Measurements from ENCODE around the gene HOXD8. TPM values are rescaled to one million over a fixed set of nuclear protein-coding genes. Genes with fewer than 3 reads are reported as not detected.

The HOXD8 gene
- total and polyA plus RNA-seq, 10 of the 15 experiments (the other 5 are each of a cell fraction or from before 2014, with no cell fraction given): not detected

DNA sequence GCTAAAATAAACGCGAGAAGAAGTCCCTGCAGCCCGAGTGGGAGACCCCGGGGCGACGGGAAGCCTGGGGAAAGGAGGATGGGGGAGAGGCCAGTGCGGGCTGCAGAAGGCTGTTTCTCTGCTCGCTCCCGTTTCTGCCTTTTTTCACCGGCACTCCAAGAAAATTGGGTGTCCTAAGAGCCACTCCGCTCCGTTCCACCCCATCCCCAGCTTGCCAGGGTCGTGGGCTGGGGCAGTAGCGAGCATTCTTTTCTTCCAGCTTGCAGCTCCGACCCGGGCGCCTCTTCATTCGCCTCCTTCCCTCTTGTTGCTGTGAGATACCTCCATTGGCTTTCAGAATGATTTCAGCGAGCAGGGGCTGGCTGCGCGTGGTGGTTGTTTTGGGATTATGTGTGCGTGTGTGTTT, 28.7 kb downstream of the HOXD8 start (continued):
- TF ChIP-seq, protein P1, sequence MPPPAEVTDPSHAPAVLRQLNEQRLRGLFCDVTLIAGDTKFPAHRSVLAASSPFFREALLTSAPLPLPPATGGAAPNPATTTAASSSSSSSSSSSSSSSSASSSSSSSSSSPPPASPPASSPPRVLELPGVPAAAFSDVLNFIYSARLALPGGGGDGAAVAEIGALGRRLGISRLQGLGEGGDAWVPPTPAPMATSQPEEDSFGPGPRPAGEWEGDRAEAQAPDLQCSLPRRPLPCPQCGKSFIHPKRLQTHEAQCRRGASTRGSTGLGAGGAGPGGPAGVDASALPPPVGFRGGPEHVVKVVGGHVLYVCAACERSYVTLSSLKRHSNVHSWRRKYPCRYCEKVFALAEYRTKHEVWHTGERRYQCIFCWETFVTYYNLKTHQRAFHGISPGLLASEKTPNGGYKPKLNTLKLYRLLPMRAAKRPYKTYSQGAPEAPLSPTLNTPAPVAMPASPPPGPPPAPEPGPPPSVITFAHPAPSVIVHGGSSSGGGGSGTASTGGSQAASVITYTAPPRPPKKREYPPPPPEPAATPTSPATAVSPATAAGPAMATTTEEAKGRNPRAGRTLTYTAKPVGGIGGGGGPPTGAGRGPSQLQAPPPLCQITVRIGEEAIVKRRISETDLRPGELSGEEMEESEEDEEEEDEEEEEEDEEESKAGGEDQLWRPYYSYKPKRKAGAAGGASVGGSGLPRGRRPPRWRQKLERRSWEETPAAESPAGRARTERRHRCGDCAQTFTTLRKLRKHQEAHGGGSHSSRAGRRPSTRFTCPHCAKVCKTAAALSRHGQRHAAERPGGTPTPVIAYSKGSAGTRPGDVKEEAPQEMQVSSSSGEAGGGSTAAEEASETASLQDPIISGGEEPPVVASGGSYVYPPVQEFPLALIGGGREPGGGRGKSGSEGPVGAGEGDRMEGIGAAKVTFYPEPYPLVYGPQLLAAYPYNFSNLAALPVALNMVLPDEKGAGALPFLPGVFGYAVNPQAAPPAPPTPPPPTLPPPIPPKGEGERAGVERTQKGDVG (CRISPR knock-in tag; IDR thresholded peaks at IDR 0.05): no peak
- TF ChIP-seq, protein P2, sequence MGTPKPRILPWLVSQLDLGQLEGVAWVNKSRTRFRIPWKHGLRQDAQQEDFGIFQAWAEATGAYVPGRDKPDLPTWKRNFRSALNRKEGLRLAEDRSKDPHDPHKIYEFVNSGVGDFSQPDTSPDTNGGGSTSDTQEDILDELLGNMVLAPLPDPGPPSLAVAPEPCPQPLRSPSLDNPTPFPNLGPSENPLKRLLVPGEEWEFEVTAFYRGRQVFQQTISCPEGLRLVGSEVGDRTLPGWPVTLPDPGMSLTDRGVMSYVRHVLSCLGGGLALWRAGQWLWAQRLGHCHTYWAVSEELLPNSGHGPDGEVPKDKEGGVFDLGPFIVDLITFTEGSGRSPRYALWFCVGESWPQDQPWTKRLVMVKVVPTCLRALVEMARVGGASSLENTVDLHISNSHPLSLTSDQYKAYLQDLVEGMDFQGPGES (IDR thresholded peaks at IDR 0.05): no peak

DNA sequence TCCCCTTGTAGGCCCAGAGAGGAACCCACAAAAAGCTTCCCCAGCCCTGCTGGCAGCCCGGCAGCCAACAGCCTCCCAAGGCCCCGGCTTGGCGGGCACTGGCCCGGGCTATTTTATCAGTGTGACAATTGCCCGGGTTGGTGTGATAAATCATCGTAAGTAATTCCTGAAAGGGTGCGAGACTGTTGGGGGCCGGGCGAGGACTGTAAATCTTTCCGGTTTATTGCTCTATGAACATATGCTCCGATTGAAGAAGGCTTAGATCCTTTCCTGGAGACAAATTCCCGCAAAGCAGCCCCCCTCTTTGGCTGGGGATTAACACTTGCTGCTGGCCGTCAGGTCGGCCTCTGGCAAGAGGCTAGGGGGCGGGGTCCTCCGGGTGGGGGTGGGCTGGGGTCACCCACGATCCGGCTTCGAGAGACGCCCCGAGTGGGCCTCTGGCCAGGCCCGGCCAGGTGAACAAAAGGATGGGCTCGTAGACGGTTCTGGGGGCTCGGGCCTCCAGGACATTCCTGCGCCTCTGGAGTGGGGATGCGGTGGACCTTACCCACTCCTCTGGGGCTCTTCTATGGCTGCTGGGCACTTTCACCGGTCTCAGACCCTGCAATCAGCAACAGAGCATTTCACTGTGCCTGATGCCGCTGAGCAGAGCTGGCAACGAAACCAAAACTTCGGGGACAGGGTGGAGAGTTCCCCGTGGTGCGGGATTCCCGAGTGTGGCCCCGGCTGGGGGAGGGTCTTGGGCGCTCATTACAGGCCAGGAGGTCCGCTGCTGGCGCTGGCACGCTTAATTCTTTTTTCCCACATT, 29.6 kb downstream of the HOXD8 start:
- no peak for ATAC-seq
- H3K27ac ChIP-seq (ENCODE audit: control insufficient read depth, insufficient read depth): no peak overlapping the region
- ChIA-PET CTCF (interaction anchor here (0.6 kb wide), 1 partner anchor 396 kb away, joined by 3 read pairs; no protein-coding TSS in a partner anchor), SMC1A (ENCODE audit: uncharacterized antibody, unreplicated experiment) (no interaction called here), POLR2A (no interaction called here), RAD21 (ENCODE audit: unreplicated experiment) (no interaction called here)
- H4K20me1 ChIP-seq (ENCODE audit: control insufficient read depth, insufficient read depth): no peaks in the 10 kb centered on the region
- DNase-seq (ENCODE audit: low read depth, low spot score): no peak
- no peak overlapping the region for H3K9ac ChIP-seq (ENCODE audit: control insufficient read depth, insufficient read depth, low read length)
- no peaks in the 10 kb centered on the region for H3K36me3 ChIP-seq (ENCODE audit: control insufficient read depth in 2 of 2, insufficient read depth in 2 of 2, low read length in 1 of 2)
- no TSS peak for BruUV-seq (replicated peaks)
- FAIRE-seq: no peak
- H2AFZ ChIP-seq (ENCODE audit: control insufficient read depth, low read depth, low read length): no peak overlapping the region
- H3K79me2 ChIP-seq (ENCODE audit: control insufficient read depth, insufficient read depth, low read length): no peaks in the 10 kb centered on the region
- no peaks in the 10 kb centered on the region for H3K4me1 ChIP-seq (ENCODE audit: control insufficient read depth, insufficient read depth, low read length)
- H3K27me3 ChIP-seq (replicated peaks in 1 of 2; ENCODE audit: control insufficient read depth in 2 of 2, insufficient read depth in 2 of 2, low read length in 1 of 2): peaks cover 9 to 35% of the 10 kb centered on the region in 2 experiments
- no peak overlapping the region for H3K4me2 ChIP-seq (ENCODE audit: control insufficient read depth, insufficient read depth)
- in situ Hi-C loops (cut with MboI): no loop called here
- no peaks in the 10 kb centered on the region; the same call in 1 of the 3 replicates for H3K9me3 ChIP-seq (replicated peaks; ENCODE audit: control insufficient read depth, insufficient read depth, low read length)
- intact Hi-C loops (cut with micrococcal nuclease; ENCODE audit: unreplicated experiment): no loop called here
- 29% methylated on average over 28 of the region's 39 CpGs for WGBS (ENCODE audit: insufficient coverage, insufficient replicate concordance, low lambda C conversion rate, missing lambda C conversion rate)
- H3K4me3 ChIP-seq: no peak overlapping the region
- TF ChIP-seq GATAD2B (conservative IDR thresholded peaks at IDR 0.05; ENCODE audit: low read depth) (no peak), NR2F1 (conservative IDR thresholded peaks at IDR 0.05) (no peak), RCOR1 (conservative IDR thresholded peaks at IDR 0.05; ENCODE audit: low read depth, low read length) (no peak), ZNF274 (IDR thresholded peaks at IDR 0.05; ENCODE audit: insufficient read depth, insufficient read length) (no peak), HCFC1 (IDR thresholded peaks at IDR 0.05; ENCODE audit: low read length) (no peak), KAT2A (conservative IDR thresholded peaks at IDR 0.05; ENCODE audit: control insufficient read depth, low read depth, low read length) (no peak), STAT1 (conservative IDR thresholded peaks at IDR 0.05) (no peak)
- TF ChIP-seq, protein P3, sequence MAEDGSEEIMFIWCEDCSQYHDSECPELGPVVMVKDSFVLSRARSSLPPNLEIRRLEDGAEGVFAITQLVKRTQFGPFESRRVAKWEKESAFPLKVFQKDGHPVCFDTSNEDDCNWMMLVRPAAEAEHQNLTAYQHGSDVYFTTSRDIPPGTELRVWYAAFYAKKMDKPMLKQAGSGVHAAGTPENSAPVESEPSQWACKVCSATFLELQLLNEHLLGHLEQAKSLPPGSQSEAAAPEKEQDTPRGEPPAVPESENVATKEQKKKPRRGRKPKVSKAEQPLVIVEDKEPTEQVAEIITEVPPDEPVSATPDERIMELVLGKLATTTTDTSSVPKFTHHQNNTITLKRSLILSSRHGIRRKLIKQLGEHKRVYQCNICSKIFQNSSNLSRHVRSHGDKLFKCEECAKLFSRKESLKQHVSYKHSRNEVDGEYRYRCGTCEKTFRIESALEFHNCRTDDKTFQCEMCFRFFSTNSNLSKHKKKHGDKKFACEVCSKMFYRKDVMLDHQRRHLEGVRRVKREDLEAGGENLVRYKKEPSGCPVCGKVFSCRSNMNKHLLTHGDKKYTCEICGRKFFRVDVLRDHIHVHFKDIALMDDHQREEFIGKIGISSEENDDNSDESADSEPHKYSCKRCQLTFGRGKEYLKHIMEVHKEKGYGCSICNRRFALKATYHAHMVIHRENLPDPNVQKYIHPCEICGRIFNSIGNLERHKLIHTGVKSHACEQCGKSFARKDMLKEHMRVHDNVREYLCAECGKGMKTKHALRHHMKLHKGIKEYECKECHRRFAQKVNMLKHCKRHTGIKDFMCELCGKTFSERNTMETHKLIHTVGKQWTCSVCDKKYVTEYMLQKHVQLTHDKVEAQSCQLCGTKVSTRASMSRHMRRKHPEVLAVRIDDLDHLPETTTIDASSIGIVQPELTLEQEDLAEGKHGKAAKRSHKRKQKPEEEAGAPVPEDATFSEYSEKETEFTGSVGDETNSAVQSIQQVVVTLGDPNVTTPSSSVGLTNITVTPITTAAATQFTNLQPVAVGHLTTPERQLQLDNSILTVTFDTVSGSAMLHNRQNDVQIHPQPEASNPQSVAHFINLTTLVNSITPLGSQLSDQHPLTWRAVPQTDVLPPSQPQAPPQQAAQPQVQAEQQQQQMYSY (CRISPR knock-in tag; IDR thresholded peaks at IDR 0.05): no peak
- TF ChIP-seq, protein P1 (CRISPR knock-in tag; IDR thresholded peaks at IDR 0.05): no peak
